HFF-Myc (cell line): ENCODE results near the gene HOXB1.

ENCODE experiments used
- DNase-seq: peaks from one replicate; pipeline ENCODE4 v3.0.0-alpha.2; 2011; ENCODE audit warnings: low read depth; ENCODE audit errors: extremely low read depth
- H3K4me3 ChIP-seq: replicated peaks from 2 replicates; pipeline ENCODE4 v1.5.1; 2011; ENCODE audit warnings: low read depth, mild to moderate bottlenecking, control low read depth, low read length
- TF ChIP-seq, protein P1 (sequence below): IDR thresholded peaks from 2 replicates; pipeline ENCODE4 v1.5.1; 2012; ENCODE audit warnings: mild to moderate bottlenecking, low read depth, low read length, control low read depth; ENCODE audit errors: missing control alignments

Gene HOXB1

GRCh38 chr17:48529683-48530009 lies 1.2 kb downstream of the HOXB1 start:
- no peak for DNase-seq
- TF ChIP-seq, protein P1, sequence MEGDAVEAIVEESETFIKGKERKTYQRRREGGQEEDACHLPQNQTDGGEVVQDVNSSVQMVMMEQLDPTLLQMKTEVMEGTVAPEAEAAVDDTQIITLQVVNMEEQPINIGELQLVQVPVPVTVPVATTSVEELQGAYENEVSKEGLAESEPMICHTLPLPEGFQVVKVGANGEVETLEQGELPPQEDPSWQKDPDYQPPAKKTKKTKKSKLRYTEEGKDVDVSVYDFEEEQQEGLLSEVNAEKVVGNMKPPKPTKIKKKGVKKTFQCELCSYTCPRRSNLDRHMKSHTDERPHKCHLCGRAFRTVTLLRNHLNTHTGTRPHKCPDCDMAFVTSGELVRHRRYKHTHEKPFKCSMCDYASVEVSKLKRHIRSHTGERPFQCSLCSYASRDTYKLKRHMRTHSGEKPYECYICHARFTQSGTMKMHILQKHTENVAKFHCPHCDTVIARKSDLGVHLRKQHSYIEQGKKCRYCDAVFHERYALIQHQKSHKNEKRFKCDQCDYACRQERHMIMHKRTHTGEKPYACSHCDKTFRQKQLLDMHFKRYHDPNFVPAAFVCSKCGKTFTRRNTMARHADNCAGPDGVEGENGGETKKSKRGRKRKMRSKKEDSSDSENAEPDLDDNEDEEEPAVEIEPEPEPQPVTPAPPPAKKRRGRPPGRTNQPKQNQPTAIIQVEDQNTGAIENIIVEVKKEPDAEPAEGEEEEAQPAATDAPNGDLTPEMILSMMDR = no peak
- H3K4me3 ChIP-seq = no peak overlapping the region

GRCh38 chr17:48528936-48529682 lies 1.7 kb downstream of the HOXB1 start:
- DNase-seq = no peak
- TF ChIP-seq, protein P1 = no peak

GRCh38 chr17:48528153-48528935 lies 2.5 kb downstream of the HOXB1 start:
- DNase-seq = no peak
- TF ChIP-seq, protein P1 = no peak
- no peak overlapping the region for H3K4me3 ChIP-seq

More at GRCh38 chr17:48528936-48529682, 1.7 kb downstream of the HOXB1 start:
- no peak overlapping the region for H3K4me3 ChIP-seq

- H3K4me3 ChIP-seq = no peak overlapping the region
- TF ChIP-seq, protein P1 = no peak
- no peak for DNase-seq
These were observed 3.3 kb downstream of the HOXB1 start for GRCh38 chr17:48527547-48527932.

GRCh38 chr17:48526608-48527546 lies 3.9 kb downstream of the HOXB1 start:
- no peak for DNase-seq
- TF ChIP-seq, protein P1 = no peak
- no peak overlapping the region for H3K4me3 ChIP-seq

GRCh38 chr17:48523010-48523409 lies 7.8 kb downstream of the HOXB1 start:
- H3K4me3 ChIP-seq = no peak overlapping the region
- TF ChIP-seq, protein P1 = peak; percentile 35
- no peak for DNase-seq
